Tibial nerve (tissue), 4 donors: ENCODE results near the gene TRPV2. TPM values are rescaled to one million over a fixed set of nuclear protein-coding genes. Genes with fewer than 3 reads are reported as not detected.

Experiments used
- DNase-seq, 2 donors: peaks; one replicate each; pipeline ENCODE4 v3.0.0-alpha.2; 2019; ENCODE audit warnings: low spot score in 2 of 2
- H3K27ac ChIP-seq, 4 donors: fragments of 200-600 bp; sonication (generic) in 3 of 4; one replicate each; pipeline ENCODE4 v1.5.1; 2017 to 2019; ENCODE audit warnings: mild to moderate bottlenecking in 1 of 4
- H3K27me3 ChIP-seq, 2 donors: fragments of 200-600 bp; sonication (generic) in 1 of 2; one replicate each; pipeline versions ENCODE4 v1.5.1 to v1.6.0; 2017 to 2019
- H3K36me3 ChIP-seq, 3 donors: fragments of 200-600 bp; sonication (generic); one replicate each; pipeline ENCODE4 v1.5.1; 2018 to 2019
- H3K4me1 ChIP-seq, 4 donors: fragments of 200-600 bp; sonication (generic) in 3 of 4; one replicate each; pipeline ENCODE4 v1.5.1; 2017 to 2019
- H3K4me3 ChIP-seq, 4 donors: fragments of 200-600 bp; sonication (generic) in 3 of 4; one replicate each; pipeline ENCODE4 v1.5.1; 2017 to 2019; ENCODE audit warnings: mild to moderate bottlenecking in 1 of 4, moderate library complexity in 1 of 4
- H3K9me3 ChIP-seq, 4 donors: fragments of 200-600 bp; sonication (generic) in 3 of 4; one replicate each; pipeline ENCODE4 v1.5.1; 2017 to 2019
- CTCF ChIP-seq, 5 experiments: fragments of 200-600 bp in 3 of 5; fragments of 450-650 bp in 2 of 5; sonication (generic) in 3 of 5; IDR thresholded peaks; one replicate each; pipeline ENCODE4 v1.5.1; 2016 to 2019; ENCODE audit warnings: antibody characterized with exemption in 5 of 5, mild to moderate bottlenecking in 3 of 5, moderate library complexity in 2 of 5
- EP300 ChIP-seq, 2 donors: sonication (generic); formaldehyde crosslinking; IDR thresholded peaks; one replicate each; pipeline ENCODE4 v1.6.1; 2017; ENCODE audit warnings: antibody characterized with exemption in 2 of 2, mild to moderate bottlenecking in 1 of 2
- POLR2A ChIP-seq, 2 donors: fragments of 450-650 bp; IDR thresholded peaks; one replicate each; pipeline ENCODE4 v1.6.1; 2017; ENCODE audit warnings: antibody characterized with exemption in 2 of 2, mild to moderate bottlenecking in 2 of 2, moderate library complexity in 2 of 2
- WGBS, 2 donors: methylation state at CpG; one replicate each; pipeline ENCODE4 v1.1.5; 2018; 5-methylcytosine and 5-hydroxymethylcytosine counted together
- total RNA-seq, 4 donors: library from RNA; depleted of rRNA; stranded (reverse); fragments of >200 nt; gene quantifications; one replicate each; pipeline ENCODE4 v1.1.0, GENCODE V29; 2016

The TRPV2 gene
- total RNA-seq, 4 donors from 2014 or later: 10.5 to 19.9 (median 16.9) TPM

GRCh38 chr17:16453493-16453851 is 38.1 kb downstream of the TRPV2 start:
- DNase-seq: no peak
- TF ChIP-seq EP300 (IDR thresholded peaks at IDR 0.05) (no peak), CTCF (IDR thresholded peaks at IDR 0.05) (no peak), POLR2A (IDR thresholded peaks at IDR 0.05) (no peak)
- Histone ChIP-seq H3K4me1 (peaks cover 0 to 7% (median 0%) of the 10 kb centered on the region in 4 donors), H3K27me3 (no peaks in the 10 kb centered on the region), H3K4me3 (no peak overlapping the region), H3K27ac (no peak overlapping the region), H3K9me3 (no peaks in the 10 kb centered on the region), H3K36me3 (peaks cover 0 to 51% (median 0%) of the 10 kb centered on the region in 3 donors)
- WGBS, 2 donors: 67 to 84% methylated on average over 4 of the region's 4 CpGs

- no peak overlapping the region for H3K27ac ChIP-seq
- H3K4me1 ChIP-seq: peaks cover 0 to 19% (median 0%) of the 10 kb centered on the region in 4 donors
- no peaks in the 10 kb centered on the region for H3K9me3 ChIP-seq
- TF ChIP-seq POLR2A (IDR thresholded peaks at IDR 0.05): no peak
- TF ChIP-seq EP300 (IDR thresholded peaks at IDR 0.05): no peak
- no peak for TF ChIP-seq CTCF (IDR thresholded peaks at IDR 0.05)
- no peak overlapping the region for H3K4me3 ChIP-seq
- no peaks in the 10 kb centered on the region for H3K27me3 ChIP-seq
- WGBS, 2 donors: 73 to 82% methylated on average over 5 of the region's 5 CpGs
- DNase-seq: no peak
- peaks cover 0 to 50% (median 0%) of the 10 kb centered on the region in 3 donors for H3K36me3 ChIP-seq
Measured at GRCh38 chr17:16455997-16456741, 40.8 kb downstream of the TRPV2 start.

- Histone ChIP-seq H3K9me3 (no peaks in the 10 kb centered on the region), H3K27me3 (no peaks in the 10 kb centered on the region), H3K27ac (no peak overlapping the region), H3K4me3 (no peak overlapping the region), H3K36me3 (peaks cover 0 to 51% (median 0%) of the 10 kb centered on the region in 3 donors), H3K4me1 (peaks cover 0 to 19% (median 0%) of the 10 kb centered on the region in 4 donors)
- no peak for DNase-seq
- TF ChIP-seq POLR2A (IDR thresholded peaks at IDR 0.05): no peak
- TF ChIP-seq EP300 (IDR thresholded peaks at IDR 0.05): no peak
- TF ChIP-seq CTCF (IDR thresholded peaks at IDR 0.05): no peak
- 80 to 86% methylated on average over 7 to 9 of the region's 9 CpGs for WGBS, 2 donors
Measured at GRCh38 chr17:16456742-16457316, 41.5 kb downstream of the TRPV2 start.

- Histone ChIP-seq H3K27me3 (no peaks in the 10 kb centered on the region), H3K9me3 (no peaks in the 10 kb centered on the region), H3K27ac (no peak overlapping the region), H3K36me3 (peaks cover 0 to 61% (median 0%) of the 10 kb centered on the region in 3 donors), H3K4me1 (peaks cover 0 to 35% (median 5%) of the 10 kb centered on the region in 4 donors), H3K4me3 (no peak overlapping the region)
- TF ChIP-seq EP300 (IDR thresholded peaks at IDR 0.05): no peak
- no peak for TF ChIP-seq CTCF (IDR thresholded peaks at IDR 0.05)
- no peak for TF ChIP-seq POLR2A (IDR thresholded peaks at IDR 0.05)
- DNase-seq: no peak
- WGBS, 2 donors: 77 to 81% methylated on average over 11 of the region's 11 CpGs
Measured at GRCh38 chr17:16459271-16459670, 43.9 kb downstream of the TRPV2 start.

- peaks cover 0 to 42% (median 11%) of the 10 kb centered on the region in 4 donors for H3K4me1 ChIP-seq
- WGBS, 2 donors: 79 to 81% methylated on average over 5 of the region's 5 CpGs
- H3K27ac ChIP-seq: no peak overlapping the region
- DNase-seq: no peak
- H3K36me3 ChIP-seq: peaks cover 0 to 57% (median 0%) of the 10 kb centered on the region in 3 donors
- TF ChIP-seq POLR2A (IDR thresholded peaks at IDR 0.05) (no peak), CTCF (IDR thresholded peaks at IDR 0.05) (no peak), EP300 (IDR thresholded peaks at IDR 0.05) (no peak)
- no peaks in the 10 kb centered on the region for H3K9me3 ChIP-seq
- H3K4me3 ChIP-seq: no peak overlapping the region
- H3K27me3 ChIP-seq: no peaks in the 10 kb centered on the region
Measured at GRCh38 chr17:16459855-16460550, 44.6 kb downstream of the TRPV2 start.
